GM23338 (cell line): Measurements from ENCODE around the gene BCDIN3D. TPM values are rescaled to one million over a fixed set of nuclear protein-coding genes. Genes with fewer than 3 reads are reported as not detected.

Experiments used
- ATAC-seq: fragments of 200-7000 bp; cut with Tn5 transposase; 3 replicates; pipeline ENCODE4 v1.9.1; 2020
- DNase-seq: peaks from one replicate; pipeline ENCODE4 v3.0.0-alpha.2; 2015; ENCODE audit warnings: low spot score
- H2AFZ ChIP-seq: fragments of 200-600 bp; sonication (generic); 2 replicates; pipeline ENCODE4 v1.8.0; 2016; ENCODE audit warnings: antibody characterized with exemption, mild to moderate bottlenecking, moderate library complexity
- H3F3A ChIP-seq: fragments of 200-600 bp; sonication (generic); replicated peaks from 2 replicates; pipeline ENCODE4 v1.8.0; 2017; ENCODE audit warnings: antibody characterized with exemption, mixed run types, low read depth
- H3K27ac ChIP-seq: fragments of 200-600 bp; sonication (generic); 2 replicates; pipeline ENCODE4 v1.6.1; 2016; ENCODE audit warnings: low read depth
- H3K27me3 ChIP-seq: fragments of 200-600 bp; sonication (generic); 2 replicates; pipeline ENCODE4 v1.8.0; 2016; ENCODE audit warnings: mild to moderate bottlenecking, mixed run types, moderate library complexity; ENCODE audit not compliant: insufficient read depth
- H3K36me3 ChIP-seq: fragments of 200-600 bp; sonication (generic); 2 replicates; pipeline ENCODE4 v1.8.0; 2016; ENCODE audit warnings: mild to moderate bottlenecking; ENCODE audit not compliant: insufficient read depth
- H3K4me1 ChIP-seq: fragments of 200-600 bp; sonication (generic); 2 replicates; pipeline ENCODE4 v1.8.0; 2016; ENCODE audit warnings: mild to moderate bottlenecking, moderate library complexity; ENCODE audit not compliant: insufficient read depth
- H3K4me2 ChIP-seq: fragments of 200-600 bp; sonication (generic); 2 replicates; pipeline ENCODE4 v1.7.1; 2017; ENCODE audit warnings: mixed run types
- H3K4me3 ChIP-seq: fragments of 200-600 bp; sonication (generic); 2 replicates; pipeline ENCODE4 v1.6.1; 2016; ENCODE audit warnings: mixed run types
- H3K79me2 ChIP-seq: fragments of 200-600 bp; sonication (generic); replicated peaks from 2 replicates; pipeline ENCODE4 v1.8.0; 2017; ENCODE audit warnings: mild to moderate bottlenecking; ENCODE audit not compliant: insufficient read depth
- H3K9me2 ChIP-seq: fragments of 200-600 bp; sonication (generic); 2 replicates; pipeline ENCODE4 v1.8.0; 2017; ENCODE audit not compliant: insufficient read depth
- H4K20me1 ChIP-seq: fragments of 200-600 bp; sonication (generic); replicated peaks from 2 replicates; pipeline ENCODE4 v1.8.0; 2017; ENCODE audit warnings: mild to moderate bottlenecking; ENCODE audit not compliant: insufficient read depth
- H3K27ac Mint-ChIP-seq: 2 replicates; pipeline ENCODE4 v1.8.0; 2020; ENCODE audit warnings: inconsistent platforms, mild to moderate bottlenecking, moderate library complexity, mixed read lengths
- H3K27me3 Mint-ChIP-seq: 3 replicates; pipeline ENCODE4 v1.8.0; 2022; ENCODE audit warnings: low read depth, mild to moderate bottlenecking, moderate library complexity, mixed read lengths, inconsistent platforms; ENCODE audit not compliant: insufficient read depth, poor library complexity
- H3K36me3 Mint-ChIP-seq: 3 replicates; pipeline ENCODE4 v1.8.0; 2021; ENCODE audit warnings: low read depth, mild to moderate bottlenecking, inconsistent platforms, moderate library complexity, mixed read lengths
- H3K4me1 Mint-ChIP-seq: 3 replicates; pipeline ENCODE4 v1.8.0; 2020; ENCODE audit warnings: mild to moderate bottlenecking, inconsistent platforms, mixed read lengths
- H3K4me3 Mint-ChIP-seq: 3 replicates; pipeline ENCODE4 v1.8.0; 2021; ENCODE audit warnings: moderate library complexity, mild to moderate bottlenecking, inconsistent platforms, mixed read lengths
- H3K9me3 Mint-ChIP-seq: 3 replicates; pipeline ENCODE4 v1.8.0; 2020; ENCODE audit warnings: moderate library complexity, mild to moderate bottlenecking, inconsistent platforms, mixed read lengths
- CREB1 ChIP-seq: fragments of 250-450 bp; sonication (Bioruptor Pico); IDR thresholded peaks from 2 replicates; pipeline ENCODE4 v1.5.0; 2020; ENCODE audit warnings: low read depth, mild to moderate bottlenecking, moderate library complexity
- CTCF ChIP-seq, 2 experiments: fragments of 200-600 bp in 1 of 2; sonication (generic) in 1 of 2; conservative IDR thresholded peaks; 2 replicates each; pipeline versions ENCODE4 v1.5.1 to v1.6.1; 2016 to 2017; ENCODE audit warnings: antibody characterized with exemption in 2 of 2, low read depth in 2 of 2, mild to moderate bottlenecking in 2 of 2, moderate library complexity in 1 of 2
- ETS1 ChIP-seq: IDR thresholded peaks from 2 replicates; pipeline ENCODE4 v1.6.1; 2016; ENCODE audit warnings: antibody characterized with exemption
- EZH2 ChIP-seq: fragments of 200-600 bp; sonication (generic); IDR thresholded peaks from one replicate; pipeline ENCODE4 v1.8.0; 2017; ENCODE audit warnings: antibody characterized with exemption, mild to moderate bottlenecking, low read depth; ENCODE audit not compliant: unreplicated experiment
- EZH2phosphoT487 ChIP-seq: fragments of 200-600 bp; sonication (generic); IDR thresholded peaks from one replicate; pipeline ENCODE4 v1.8.1; 2018; ENCODE audit warnings: antibody characterized with exemption; ENCODE audit not compliant: unreplicated experiment
- JUNB ChIP-seq: IDR thresholded peaks from one replicate; pipeline ENCODE4 v1.6.1; 2016; ENCODE audit warnings: antibody characterized with exemption; ENCODE audit not compliant: unreplicated experiment
- POLR2AphosphoS5 ChIP-seq: IDR thresholded peaks from 2 replicates; pipeline ENCODE4 v1.6.1; 2016; ENCODE audit warnings: antibody characterized with exemption, low read depth
- REST ChIP-seq: IDR thresholded peaks from one replicate; pipeline ENCODE4 v1.6.1; 2018; ENCODE audit warnings: antibody characterized with exemption; ENCODE audit not compliant: unreplicated experiment
- STAT1 ChIP-seq: IDR thresholded peaks from one replicate; pipeline ENCODE4 v1.6.1; 2016; ENCODE audit warnings: antibody characterized with exemption; ENCODE audit not compliant: unreplicated experiment
- ZNF331 ChIP-seq: fragments of 250-450 bp; sonication (Bioruptor Pico); IDR thresholded peaks from 2 replicates; pipeline ENCODE4 v1.5.0; 2020; ENCODE audit warnings: low read depth, mild to moderate bottlenecking, moderate library complexity
- polyA plus RNA-seq: library from polyadenylated mRNA; unstranded; fragments of >200 nt; fragmentation: Nextera tagmentation; extraction: Ambion mirVana; gene quantifications from 2 replicates; pipeline ENCODE4 v1.2.1, GENCODE V29; 2016
- total RNA-seq: library from RNA; depleted of rRNA; stranded (reverse); fragments of >200 nt; shearing (Covaris generic); gene quantifications from 2 replicates; pipeline ENCODE4 v1.2.3, GENCODE V29; 2014

The BCDIN3D gene
- total and polyA plus RNA-seq, 2 experiments from 2014 or later, result 1.4 to 1.8 TPM

GRCh38 chr12:49881415-49882247 lies 38.7 kb upstream of the BCDIN3D start:
- H3K36me3 ChIP-seq, result no peaks in the 10 kb centered on the region
- H3K4me1 ChIP-seq, result peaks cover 8% of the 10 kb centered on the region
- no peaks in the 10 kb centered on the region for H3K79me2 ChIP-seq
- H3K9me3 Mint-ChIP-seq, result peaks cover 32% of the 10 kb centered on the region
- H3K4me3 ChIP-seq, result no peak overlapping the region
- H3K27ac Mint-ChIP-seq, result no peak overlapping the region
- no peaks in the 10 kb centered on the region for H4K20me1 ChIP-seq
- no peak overlapping the region for H3K27ac ChIP-seq
- peaks cover 11% of the 10 kb centered on the region; the same call in 1 of the 3 replicates for H3K36me3 Mint-ChIP-seq
- H3K4me3 Mint-ChIP-seq, result no peak overlapping the region
- no peaks in the 10 kb centered on the region for H3K27me3 ChIP-seq
- H3K4me2 ChIP-seq, result no peak overlapping the region
- H3K9me2 ChIP-seq, result no peaks in the 10 kb centered on the region
- peaks cover 24% of the 10 kb centered on the region for H3K27me3 Mint-ChIP-seq
- DNase-seq, result no peak
- H3F3A ChIP-seq, result peaks cover 34% of the 10 kb centered on the region
- ATAC-seq, result no peak
- peaks cover 40% of the 10 kb centered on the region for H3K4me1 Mint-ChIP-seq
- TF ChIP-seq EZH2, result no peak
- H2AFZ ChIP-seq, result 0 out of 2 replicates have a peak overlapping the region, but pooled peaks have one; percentile 93

GRCh38 chr12:49880756-49881414 lies 38.0 kb upstream of the BCDIN3D start:
- DNase-seq (no peak), ATAC-seq (no peak)
- Histone ChIP-seq H3K4me3 (no peak overlapping the region), H3K4me1 (peaks cover 8% of the 10 kb centered on the region), H3K79me2 (no peaks in the 10 kb centered on the region), H3K4me2 (no peak overlapping the region), H3K27ac (no peak overlapping the region), H3F3A (peaks cover 34% of the 10 kb centered on the region), H3K27me3 (no peaks in the 10 kb centered on the region), H3K9me2 (no peaks in the 10 kb centered on the region), H4K20me1 (no peaks in the 10 kb centered on the region), H3K36me3 (no peaks in the 10 kb centered on the region), H2AFZ (no peak overlapping the region)
- Mint-ChIP-seq H3K4me3 (no peak overlapping the region), H3K27me3 (peaks cover 24% of the 10 kb centered on the region), H3K4me1 (peaks cover 36% of the 10 kb centered on the region), H3K27ac (no peak overlapping the region), H3K9me3 (peaks cover 32% of the 10 kb centered on the region), H3K36me3 (peaks cover 11% of the 10 kb centered on the region; the same call in 1 of the 3 replicates)
- TF ChIP-seq EZH2 (no peak), REST (no peak), ETS1 (no peak), ZNF331 (CRISPR knock-in tag) (no peak), EZH2phosphoT487 (no peak), CTCF (conservative IDR thresholded peaks at IDR 0.05; ENCODE audit: low read depth in 2 of 2) (no peak), STAT1 (no peak), CREB1 (CRISPR knock-in tag) (no peak), POLR2AphosphoS5 (no peak), JUNB (no peak)
